Measurements from ENCODE around the gene COL24A1.
"Not testable (repeated sequence)": the region's sequence is repeated elsewhere in the genome, so short reads cannot be mapped to it uniquely, and the experiment has no call there.

Gene COL24A1

GRCh38 chr1:86072474-86072873, 84.1 kb downstream of the COL24A1 start:
- DNase-seq (ENCODE audit: low read depth): not testable (repeated sequence)

GRCh38 chr1:86071870-86072269, 84.7 kb downstream of the COL24A1 start:
- not testable (repeated sequence) for DNase-seq (ENCODE audit: low read depth)

- no peak for DNase-seq (ENCODE audit: low read depth)
These were observed 86.8 kb downstream of the COL24A1 start for GRCh38 chr1:86069757-86070145.

- DNase-seq (ENCODE audit: low read depth): no peak
These were observed 87.5 kb downstream of the COL24A1 start for GRCh38 chr1:86068841-86069756.

- no peak for DNase-seq (ENCODE audit: low read depth)
These were observed 88.3 kb downstream of the COL24A1 start for GRCh38 chr1:86068271-86068721.

GRCh38 chr1:86067626-86068025, 88.9 kb downstream of the COL24A1 start:
- no peak for DNase-seq (ENCODE audit: low read depth)

GRCh38 chr1:86064899-86065298, 91.7 kb downstream of the COL24A1 start:
- no peak for DNase-seq (ENCODE audit: low read depth)

- no peak for DNase-seq (ENCODE audit: low read depth)
These were observed 92.9 kb downstream of the COL24A1 start for GRCh38 chr1:86063721-86064120.

- no peak for DNase-seq (ENCODE audit: low read depth)
These were observed 94.1 kb downstream of the COL24A1 start for GRCh38 chr1:86062453-86062852.

- DNase-seq (ENCODE audit: low read depth): no peak
These were observed 95.0 kb downstream of the COL24A1 start for GRCh38 chr1:86061551-86061990.

- no peak for DNase-seq (ENCODE audit: low read depth)
These were observed 102.2 kb downstream of the COL24A1 start for GRCh38 chr1:86054396-86054795.

- DNase-seq (ENCODE audit: low read depth): no peak
These were observed 103.4 kb downstream of the COL24A1 start for GRCh38 chr1:86052948-86053698.

GRCh38 chr1:86035101-86035500, 121.5 kb downstream of the COL24A1 start:
- DNase-seq (ENCODE audit: low read depth): no peak

GRCh38 chr1:86030180-86030579, 126.4 kb downstream of the COL24A1 start:
- DNase-seq (ENCODE audit: low read depth): no peak

- DNase-seq (ENCODE audit: low read depth): no peak
These were observed 138.2 kb downstream of the COL24A1 start for GRCh38 chr1:86018283-86018923.

- DNase-seq (ENCODE audit: low read depth): no peak
These were observed 140.4 kb downstream of the COL24A1 start for GRCh38 chr1:86016076-86016759.

GRCh38 chr1:86015375-86015774, 141.2 kb downstream of the COL24A1 start:
- no peak for DNase-seq (ENCODE audit: low read depth)

- no peak for DNase-seq (ENCODE audit: low read depth)
These were observed 156.0 kb downstream of the COL24A1 start for GRCh38 chr1:86000601-86001000.

- no peak for DNase-seq (ENCODE audit: low read depth)
These were observed 158.3 kb downstream of the COL24A1 start for GRCh38 chr1:85998105-85998855.

- DNase-seq (ENCODE audit: low read depth): no peak
These were observed 163.8 kb downstream of the COL24A1 start for GRCh38 chr1:85992791-85993190.

- DNase-seq (ENCODE audit: low read depth): no peak
These were observed 165.3 kb downstream of the COL24A1 start for GRCh38 chr1:85991261-85991660.
